ENCODE results near the gene CPNE1.

DNA sequence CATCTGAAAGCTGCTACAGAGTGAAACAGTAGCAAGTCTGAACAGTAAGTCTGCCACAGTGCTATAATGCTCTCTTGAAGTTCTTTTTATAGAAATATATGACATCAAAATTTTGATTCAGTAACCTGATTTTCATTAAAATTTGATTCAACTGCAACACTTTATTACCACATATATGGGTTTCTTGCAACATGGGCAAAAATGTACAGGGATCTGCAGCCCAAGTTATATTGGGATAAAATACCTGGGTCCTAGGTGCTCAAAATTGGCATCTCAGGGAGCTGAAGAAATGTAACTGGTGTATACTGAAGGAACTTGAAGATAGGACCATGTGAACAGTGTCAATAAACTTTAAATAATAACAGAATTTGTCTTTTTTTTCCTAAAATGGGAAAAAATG is 45.3 kb upstream of the CPNE1 start:
- TF ChIP-seq, protein P1, sequence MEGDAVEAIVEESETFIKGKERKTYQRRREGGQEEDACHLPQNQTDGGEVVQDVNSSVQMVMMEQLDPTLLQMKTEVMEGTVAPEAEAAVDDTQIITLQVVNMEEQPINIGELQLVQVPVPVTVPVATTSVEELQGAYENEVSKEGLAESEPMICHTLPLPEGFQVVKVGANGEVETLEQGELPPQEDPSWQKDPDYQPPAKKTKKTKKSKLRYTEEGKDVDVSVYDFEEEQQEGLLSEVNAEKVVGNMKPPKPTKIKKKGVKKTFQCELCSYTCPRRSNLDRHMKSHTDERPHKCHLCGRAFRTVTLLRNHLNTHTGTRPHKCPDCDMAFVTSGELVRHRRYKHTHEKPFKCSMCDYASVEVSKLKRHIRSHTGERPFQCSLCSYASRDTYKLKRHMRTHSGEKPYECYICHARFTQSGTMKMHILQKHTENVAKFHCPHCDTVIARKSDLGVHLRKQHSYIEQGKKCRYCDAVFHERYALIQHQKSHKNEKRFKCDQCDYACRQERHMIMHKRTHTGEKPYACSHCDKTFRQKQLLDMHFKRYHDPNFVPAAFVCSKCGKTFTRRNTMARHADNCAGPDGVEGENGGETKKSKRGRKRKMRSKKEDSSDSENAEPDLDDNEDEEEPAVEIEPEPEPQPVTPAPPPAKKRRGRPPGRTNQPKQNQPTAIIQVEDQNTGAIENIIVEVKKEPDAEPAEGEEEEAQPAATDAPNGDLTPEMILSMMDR (conservative IDR thresholded peaks at IDR 0.05; ENCODE audit: low read length), result no peak
- no peak for TF ChIP-seq EZH2phosphoT487 (IDR thresholded peaks at IDR 0.05; ENCODE audit: borderline replicate concordance)
